HepG2 (cell line): ENCODE results near the gene EFNA2. TPM values are rescaled to one million over a fixed set of nuclear protein-coding genes. Genes with fewer than 3 reads are reported as not detected.

Source experiments
- AGO2 ChIP-seq: fragments of 200-400 bp; formaldehyde crosslinking; optimal IDR thresholded peaks from 2 replicates; pipeline ENCODE3; 2017; ENCODE audit warnings: mild to moderate bottlenecking, low read depth, low read length, moderate library complexity
- AKAP8 ChIP-seq: sonication (generic); formaldehyde crosslinking; IDR thresholded peaks from 2 replicates; pipeline ENCODE4 v1.5.1; 2020; ENCODE audit warnings: mild to moderate bottlenecking, missing genetic modification reagents
- BCL6 ChIP-seq: IDR thresholded peaks from 2 replicates; pipeline ENCODE4 v1.6.1; 2016; ENCODE audit warnings: missing genetic modification reagents, missing compliant biosample characterization
- KLF6 ChIP-seq: IDR thresholded peaks from 2 replicates; pipeline ENCODE4 v1.8.0; 2016; ENCODE audit warnings: missing biosample characterization, missing genetic modification reagents
- MAFG ChIP-seq: sonication (generic); formaldehyde crosslinking; IDR thresholded peaks from 2 replicates; pipeline ENCODE4 v1.5.1; 2020; ENCODE audit warnings: mild to moderate bottlenecking, missing genetic modification reagents
- PLRG1 ChIP-seq: fragments of 450-650 bp; conservative IDR thresholded peaks from 2 replicates; pipeline ENCODE4 v1.6.1; 2016
- SIX4 ChIP-seq: sonication (generic); formaldehyde crosslinking; IDR thresholded peaks from 2 replicates; pipeline ENCODE4 v1.4.0; 2020; ENCODE audit warnings: missing genetic modification reagents
- TBL1XR1 ChIP-seq: fragments of 150-350 bp; IDR thresholded peaks from 2 replicates; pipeline ENCODE4 v1.6.1; 2014; ENCODE audit warnings: borderline replicate concordance, low read length; ENCODE audit not compliant: partially characterized antibody
- TOE1 ChIP-seq: sonication (generic); formaldehyde crosslinking; IDR thresholded peaks from 2 replicates; pipeline ENCODE4 v1.4.0; 2020; ENCODE audit warnings: mild to moderate bottlenecking, missing genetic modification reagents
- ZMYM2 ChIP-seq: sonication (generic); formaldehyde crosslinking; IDR thresholded peaks from 2 replicates; pipeline ENCODE4 v1.8.0; 2022; ENCODE audit warnings: mild to moderate bottlenecking, missing genetic modification reagents
- ZNF205 ChIP-seq: IDR thresholded peaks from 2 replicates; pipeline ENCODE4 v1.6.1; 2018; ENCODE audit warnings: missing biosample characterization, missing genetic modification reagents
- ZNF3 ChIP-seq: IDR thresholded peaks from 2 replicates; pipeline ENCODE4 v1.7.0; 2017; ENCODE audit warnings: inconsistent platforms
- ZNF34 ChIP-seq: sonication (generic); formaldehyde crosslinking; IDR thresholded peaks from 2 replicates; pipeline ENCODE4 v1.4.0; 2020; ENCODE audit warnings: mild to moderate bottlenecking, missing genetic modification reagents, borderline replicate concordance
- ZNF615 ChIP-seq: sonication (generic); formaldehyde crosslinking; IDR thresholded peaks from 2 replicates; pipeline ENCODE4 v1.5.0; 2020; ENCODE audit warnings: mild to moderate bottlenecking, missing genetic modification reagents, borderline replicate concordance
- ZNF878 ChIP-seq: sonication (generic); formaldehyde crosslinking; IDR thresholded peaks from 2 replicates; pipeline ENCODE4 v1.8.1; 2023; ENCODE audit warnings: mild to moderate bottlenecking, missing genetic modification reagents, moderate library complexity
- polyA plus RNA-seq, 8 experiments: library from polyadenylated mRNA; depleted of rRNA in 3 of 8; stranded (reverse) in 7 of 8; unstranded in 1 of 8; fragments of >200 nt; fragmentation: Illumina TruSeq in 4 of 8; extraction: Trizol in 4 of 8; gene quantifications; 2 replicates each; pipeline versions ENCODE4 v1.2.1 to v1.2.3, GENCODE V29; 2011 to 2016; ENCODE audit warnings: low read depth in 4 of 8, missing spikeins in 1 of 8, mixed read lengths in 1 of 8; ENCODE audit not compliant: insufficient read depth in 1 of 8
- total RNA-seq, 5 experiments: library from RNA; depleted of rRNA; stranded (reverse); fragments of >200 nt; fragmentation: Illumina TruSeq; extraction: Trizol; gene quantifications; 2 replicates each; pipeline ENCODE4 v1.2.3, GENCODE V29; 2016; ENCODE audit warnings: low read depth in 1 of 5
- TF ChIP-seq, protein P1 (sequence below): sonication (generic); formaldehyde crosslinking; IDR thresholded peaks from 2 replicates; pipeline ENCODE4 v1.8.0; 2022; ENCODE audit warnings: low read depth, missing genetic modification reagents
- TF ChIP-seq, protein P2 (sequence below): IDR thresholded peaks from 2 replicates; pipeline ENCODE4 v1.6.1; 2016
- TF ChIP-seq, protein P3 (sequence below): sonication (generic); formaldehyde crosslinking; IDR thresholded peaks from 2 replicates; pipeline ENCODE4 v1.5.0; 2020; ENCODE audit warnings: missing genetic modification reagents, mild to moderate bottlenecking, borderline replicate concordance
- TF ChIP-seq, protein P4 (sequence below): sonication (generic); formaldehyde crosslinking; IDR thresholded peaks from 2 replicates; pipeline ENCODE4 v1.5.0; 2020; ENCODE audit warnings: missing genetic modification reagents
- TF ChIP-seq, protein P5 (sequence below): IDR thresholded peaks from 2 replicates; pipeline ENCODE4 v1.6.1; 2012; ENCODE audit warnings: inconsistent platforms
- TF ChIP-seq, protein P6 (sequence below): sonication (generic); formaldehyde crosslinking; IDR thresholded peaks from 2 replicates; pipeline ENCODE4 v1.8.0; 2023; ENCODE audit warnings: mild to moderate bottlenecking, missing genetic modification reagents
- TF ChIP-seq, protein P7 (sequence below): sonication (generic); formaldehyde crosslinking; IDR thresholded peaks from 2 replicates; pipeline ENCODE4 v1.4.0; 2020; ENCODE audit warnings: missing genetic modification reagents, mild to moderate bottlenecking, borderline replicate concordance

The EFNA2 gene
- total and polyA plus RNA-seq, 2 of the 13 experiments (the other 11 are each of a cell fraction or from before 2014, with no cell fraction given) = 6.0 to 9.9 TPM

DNA sequence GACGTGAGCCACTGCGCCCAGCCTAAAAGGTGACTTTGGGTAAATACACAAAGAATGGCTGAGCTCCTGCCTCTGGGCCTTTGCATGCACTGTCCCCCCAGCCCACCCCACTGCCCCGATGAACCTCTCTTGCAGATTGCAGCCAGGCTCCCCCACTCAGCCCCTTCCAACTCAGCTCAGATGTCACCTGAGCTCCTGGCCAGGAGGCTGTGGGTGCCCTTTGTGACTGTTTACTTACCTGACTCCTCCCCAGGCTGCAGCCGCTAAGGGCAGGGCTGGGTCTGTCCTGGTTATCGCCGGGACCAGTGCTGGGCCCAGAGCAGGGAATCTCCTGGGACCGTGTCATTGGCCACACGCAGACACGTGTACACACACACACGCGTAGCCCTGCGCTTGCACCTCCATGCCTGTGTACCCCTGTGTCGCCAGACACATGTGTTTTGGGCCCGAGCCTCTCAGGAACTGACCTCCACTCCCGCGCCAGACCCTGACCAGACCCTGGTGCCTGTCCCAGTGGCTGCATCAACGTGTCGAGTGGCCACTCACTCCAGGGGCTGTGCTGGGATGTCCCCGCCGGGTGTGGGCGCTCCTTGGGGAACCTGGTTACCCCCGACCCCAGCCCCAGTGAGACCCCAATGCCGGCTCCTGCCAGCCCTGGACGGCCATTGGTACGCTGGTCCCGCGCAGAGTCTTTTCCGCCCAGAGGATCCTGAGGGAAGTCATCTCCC, 18.7 kb downstream of the EFNA2 start (continued):
- TF ChIP-seq, protein P1, sequence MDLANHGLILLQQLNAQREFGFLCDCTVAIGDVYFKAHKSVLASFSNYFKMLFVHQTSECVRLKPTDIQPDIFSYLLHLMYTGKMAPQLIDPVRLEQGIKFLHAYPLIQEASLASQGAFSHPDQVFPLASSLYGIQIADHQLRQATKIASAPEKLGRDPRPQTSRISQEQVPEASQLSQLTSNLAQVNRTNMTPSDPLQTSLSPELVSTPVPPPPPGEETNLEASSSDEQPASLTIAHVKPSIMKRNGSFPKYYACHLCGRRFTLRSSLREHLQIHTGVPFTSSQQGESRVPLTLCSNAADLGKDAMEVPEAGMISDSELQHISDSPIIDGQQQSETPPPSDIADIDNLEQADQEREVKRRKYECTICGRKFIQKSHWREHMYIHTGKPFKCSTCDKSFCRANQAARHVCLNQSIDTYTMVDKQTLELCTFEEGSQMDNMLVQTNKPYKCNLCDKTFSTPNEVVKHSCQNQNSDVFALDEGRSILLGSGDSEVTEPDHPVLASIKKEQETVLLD (CRISPR knock-in tag) = no peak
- TF ChIP-seq, protein P2, sequence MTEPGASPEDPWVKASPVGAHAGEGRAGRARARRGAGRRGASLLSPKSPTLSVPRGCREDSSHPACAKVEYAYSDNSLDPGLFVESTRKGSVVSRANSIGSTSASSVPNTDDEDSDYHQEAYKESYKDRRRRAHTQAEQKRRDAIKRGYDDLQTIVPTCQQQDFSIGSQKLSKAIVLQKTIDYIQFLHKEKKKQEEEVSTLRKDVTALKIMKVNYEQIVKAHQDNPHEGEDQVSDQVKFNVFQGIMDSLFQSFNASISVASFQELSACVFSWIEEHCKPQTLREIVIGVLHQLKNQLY (CRISPR knock-in tag) = no peak
- TF ChIP-seq KLF6 (CRISPR knock-in tag) (no peak), ZNF878 (CRISPR knock-in tag) (no peak), ZNF34 (CRISPR knock-in tag) (no peak), AGO2 (peak; percentile 25), ZMYM2 (CRISPR knock-in tag) (peak; percentile 74; the same call in 1 of the 2 replicates), AKAP8 (0 out of 2 replicates have a peak, but pooled peaks have one; percentile 39), PLRG1 (no peak), TBL1XR1 (no peak), SIX4 (peak; percentile 88), BCL6 (CRISPR knock-in tag) (peak; percentile 30; the same call in 1 of the 2 replicates), ZNF205 (CRISPR knock-in tag) (peak; percentile 66; the same call in 1 of the 2 replicates), MAFG (CRISPR knock-in tag) (no peak), TOE1 (CRISPR knock-in tag) (no peak), ZNF3 (CRISPR knock-in tag) (no peak), ZNF615 (CRISPR knock-in tag) (no peak)
- TF ChIP-seq, protein P3, sequence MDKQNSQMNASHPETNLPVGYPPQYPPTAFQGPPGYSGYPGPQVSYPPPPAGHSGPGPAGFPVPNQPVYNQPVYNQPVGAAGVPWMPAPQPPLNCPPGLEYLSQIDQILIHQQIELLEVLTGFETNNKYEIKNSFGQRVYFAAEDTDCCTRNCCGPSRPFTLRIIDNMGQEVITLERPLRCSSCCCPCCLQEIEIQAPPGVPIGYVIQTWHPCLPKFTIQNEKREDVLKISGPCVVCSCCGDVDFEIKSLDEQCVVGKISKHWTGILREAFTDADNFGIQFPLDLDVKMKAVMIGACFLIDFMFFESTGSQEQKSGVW (CRISPR knock-in tag) = no peak
- TF ChIP-seq, protein P4, sequence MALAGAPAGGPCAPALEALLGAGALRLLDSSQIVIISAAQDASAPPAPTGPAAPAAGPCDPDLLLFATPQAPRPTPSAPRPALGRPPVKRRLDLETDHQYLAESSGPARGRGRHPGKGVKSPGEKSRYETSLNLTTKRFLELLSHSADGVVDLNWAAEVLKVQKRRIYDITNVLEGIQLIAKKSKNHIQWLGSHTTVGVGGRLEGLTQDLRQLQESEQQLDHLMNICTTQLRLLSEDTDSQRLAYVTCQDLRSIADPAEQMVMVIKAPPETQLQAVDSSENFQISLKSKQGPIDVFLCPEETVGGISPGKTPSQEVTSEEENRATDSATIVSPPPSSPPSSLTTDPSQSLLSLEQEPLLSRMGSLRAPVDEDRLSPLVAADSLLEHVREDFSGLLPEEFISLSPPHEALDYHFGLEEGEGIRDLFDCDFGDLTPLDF (CRISPR knock-in tag) = no peak
- TF ChIP-seq, protein P5, sequence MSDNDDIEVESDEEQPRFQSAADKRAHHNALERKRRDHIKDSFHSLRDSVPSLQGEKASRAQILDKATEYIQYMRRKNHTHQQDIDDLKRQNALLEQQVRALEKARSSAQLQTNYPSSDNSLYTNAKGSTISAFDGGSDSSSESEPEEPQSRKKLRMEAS = peak; percentile 81
- TF ChIP-seq, protein P6, sequence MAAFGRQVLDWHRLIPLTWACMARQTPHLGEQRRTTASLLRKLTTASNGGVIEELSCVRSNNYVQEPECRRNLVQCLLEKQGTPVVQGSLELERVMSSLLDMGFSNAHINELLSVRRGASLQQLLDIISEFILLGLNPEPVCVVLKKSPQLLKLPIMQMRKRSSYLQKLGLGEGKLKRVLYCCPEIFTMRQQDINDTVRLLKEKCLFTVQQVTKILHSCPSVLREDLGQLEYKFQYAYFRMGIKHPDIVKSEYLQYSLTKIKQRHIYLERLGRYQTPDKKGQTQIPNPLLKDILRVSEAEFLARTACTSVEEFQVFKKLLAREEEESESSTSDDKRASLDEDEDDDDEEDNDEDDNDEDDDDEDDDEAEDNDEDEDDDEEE (CRISPR knock-in tag) = no peak
- TF ChIP-seq, protein P7, sequence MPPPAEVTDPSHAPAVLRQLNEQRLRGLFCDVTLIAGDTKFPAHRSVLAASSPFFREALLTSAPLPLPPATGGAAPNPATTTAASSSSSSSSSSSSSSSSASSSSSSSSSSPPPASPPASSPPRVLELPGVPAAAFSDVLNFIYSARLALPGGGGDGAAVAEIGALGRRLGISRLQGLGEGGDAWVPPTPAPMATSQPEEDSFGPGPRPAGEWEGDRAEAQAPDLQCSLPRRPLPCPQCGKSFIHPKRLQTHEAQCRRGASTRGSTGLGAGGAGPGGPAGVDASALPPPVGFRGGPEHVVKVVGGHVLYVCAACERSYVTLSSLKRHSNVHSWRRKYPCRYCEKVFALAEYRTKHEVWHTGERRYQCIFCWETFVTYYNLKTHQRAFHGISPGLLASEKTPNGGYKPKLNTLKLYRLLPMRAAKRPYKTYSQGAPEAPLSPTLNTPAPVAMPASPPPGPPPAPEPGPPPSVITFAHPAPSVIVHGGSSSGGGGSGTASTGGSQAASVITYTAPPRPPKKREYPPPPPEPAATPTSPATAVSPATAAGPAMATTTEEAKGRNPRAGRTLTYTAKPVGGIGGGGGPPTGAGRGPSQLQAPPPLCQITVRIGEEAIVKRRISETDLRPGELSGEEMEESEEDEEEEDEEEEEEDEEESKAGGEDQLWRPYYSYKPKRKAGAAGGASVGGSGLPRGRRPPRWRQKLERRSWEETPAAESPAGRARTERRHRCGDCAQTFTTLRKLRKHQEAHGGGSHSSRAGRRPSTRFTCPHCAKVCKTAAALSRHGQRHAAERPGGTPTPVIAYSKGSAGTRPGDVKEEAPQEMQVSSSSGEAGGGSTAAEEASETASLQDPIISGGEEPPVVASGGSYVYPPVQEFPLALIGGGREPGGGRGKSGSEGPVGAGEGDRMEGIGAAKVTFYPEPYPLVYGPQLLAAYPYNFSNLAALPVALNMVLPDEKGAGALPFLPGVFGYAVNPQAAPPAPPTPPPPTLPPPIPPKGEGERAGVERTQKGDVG = no peak
